Measurements from ENCODE around the gene SLCO4C1.
A peak's percentile ranks its signal among the peaks of the same experiment; 100 is the strongest.

SLCO4C1 gene

DNA sequence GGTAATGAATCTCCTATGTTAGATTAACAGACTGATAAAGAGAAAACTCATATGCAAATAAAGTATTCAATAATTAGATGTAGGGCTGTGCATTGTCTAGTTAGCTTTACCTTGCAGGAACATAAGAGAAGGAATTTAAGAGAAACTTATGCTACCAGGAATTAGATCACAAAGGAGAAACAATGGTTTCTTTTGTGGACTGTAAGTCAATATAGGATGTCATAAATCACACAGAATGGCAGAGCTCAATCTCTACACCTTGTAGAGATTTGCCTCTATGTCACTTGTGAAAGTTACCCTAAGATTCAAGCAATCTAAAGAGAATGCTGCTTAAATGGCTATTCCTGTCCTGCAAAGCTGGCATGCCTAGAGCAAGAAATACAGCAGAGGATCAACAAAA, 26.0 kb downstream of the SLCO4C1 start:
- no peak for DNase-seq (ENCODE audit: low spot score)

DNA sequence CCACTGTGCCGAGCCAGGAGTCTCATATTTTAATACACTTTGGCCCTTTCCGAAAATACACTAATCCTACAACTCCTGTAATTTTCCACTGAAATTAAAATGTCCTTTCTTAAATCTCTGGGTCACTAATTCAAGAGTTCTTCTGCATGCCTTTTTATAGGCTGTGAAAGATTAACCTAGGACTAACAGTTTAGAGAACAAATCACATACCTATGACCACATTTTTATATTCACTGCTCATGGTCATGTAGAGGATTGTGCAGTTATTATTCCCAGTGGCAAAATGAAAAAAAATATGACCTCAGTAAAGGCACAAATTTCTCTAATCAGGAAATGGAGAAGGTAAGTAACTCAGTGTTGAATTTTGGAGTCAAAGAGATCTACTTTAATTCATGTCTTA, 33.4 kb downstream of the SLCO4C1 start:
- DNase-seq (ENCODE audit: low spot score): no peak

DNA sequence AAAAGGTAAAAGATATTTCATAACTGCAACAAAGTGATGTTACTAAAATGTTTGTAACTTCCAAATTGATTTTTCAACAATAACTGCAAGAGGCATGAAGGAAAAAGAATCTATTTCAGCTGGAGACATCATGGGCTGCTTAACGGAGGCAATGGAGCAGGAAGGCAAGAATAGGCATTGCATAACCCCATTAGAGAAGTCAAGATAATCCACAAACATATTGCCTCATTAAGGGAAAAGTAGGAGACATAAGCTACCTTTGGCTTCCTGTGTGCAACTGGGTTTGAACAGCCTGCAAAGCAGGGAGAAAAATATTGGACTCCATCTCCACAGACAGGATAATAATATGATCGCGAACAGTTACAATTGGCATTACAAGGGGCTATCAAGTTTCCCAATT, 46.7 kb downstream of the SLCO4C1 start:
- no peak for DNase-seq (ENCODE audit: low spot score)

DNA sequence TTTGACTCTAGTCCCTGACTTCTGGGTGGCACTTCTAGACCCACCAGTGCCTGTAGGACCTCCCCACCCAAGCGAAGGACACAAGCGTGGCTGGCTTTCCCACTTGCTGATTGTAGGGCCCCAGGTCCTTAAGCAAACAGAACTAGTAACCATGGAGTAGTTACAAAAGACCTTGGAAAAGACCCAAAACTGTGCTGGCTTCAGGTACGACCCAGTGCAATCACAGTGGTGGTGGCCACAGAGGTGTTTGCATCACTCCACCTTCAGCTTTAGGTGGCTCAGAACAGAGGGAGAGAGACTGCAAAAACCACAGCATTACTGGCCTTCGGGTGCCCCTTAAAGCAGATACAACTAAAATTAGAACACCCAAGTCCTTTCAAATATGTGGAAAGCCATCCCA, 52.9 kb downstream of the SLCO4C1 start:
- DNase-seq (ENCODE audit: low spot score): no peak

DNA sequence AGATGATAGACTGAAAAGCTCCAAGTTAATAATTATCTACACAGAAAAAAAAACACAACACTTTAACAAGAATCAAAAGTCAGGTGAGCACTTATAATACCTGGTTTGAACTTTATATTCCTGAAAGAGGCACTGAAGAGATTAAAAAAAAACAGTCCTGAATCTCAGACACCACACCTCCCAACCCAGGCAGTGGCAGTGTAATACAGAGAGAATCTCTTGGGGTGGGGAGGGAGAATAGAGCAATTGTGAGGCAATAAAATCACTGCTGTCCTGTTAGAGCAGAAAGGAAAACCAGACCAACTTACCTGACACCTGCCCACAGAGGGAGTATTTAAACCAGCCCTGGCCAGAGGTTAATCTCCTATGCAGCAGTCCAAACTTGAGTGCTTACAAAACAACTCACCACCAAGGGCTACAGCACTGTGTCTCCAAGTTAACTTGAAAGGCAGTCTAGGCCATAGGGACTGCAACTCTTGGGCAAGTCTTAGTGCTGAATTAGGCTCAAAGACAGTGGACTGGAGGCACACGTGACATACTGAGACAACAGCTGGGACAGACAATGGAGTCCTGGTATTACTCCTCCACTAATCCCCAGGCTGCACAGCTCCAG, 54.2 kb downstream of the SLCO4C1 start:
- no peak for DNase-seq (ENCODE audit: low spot score)

DNA sequence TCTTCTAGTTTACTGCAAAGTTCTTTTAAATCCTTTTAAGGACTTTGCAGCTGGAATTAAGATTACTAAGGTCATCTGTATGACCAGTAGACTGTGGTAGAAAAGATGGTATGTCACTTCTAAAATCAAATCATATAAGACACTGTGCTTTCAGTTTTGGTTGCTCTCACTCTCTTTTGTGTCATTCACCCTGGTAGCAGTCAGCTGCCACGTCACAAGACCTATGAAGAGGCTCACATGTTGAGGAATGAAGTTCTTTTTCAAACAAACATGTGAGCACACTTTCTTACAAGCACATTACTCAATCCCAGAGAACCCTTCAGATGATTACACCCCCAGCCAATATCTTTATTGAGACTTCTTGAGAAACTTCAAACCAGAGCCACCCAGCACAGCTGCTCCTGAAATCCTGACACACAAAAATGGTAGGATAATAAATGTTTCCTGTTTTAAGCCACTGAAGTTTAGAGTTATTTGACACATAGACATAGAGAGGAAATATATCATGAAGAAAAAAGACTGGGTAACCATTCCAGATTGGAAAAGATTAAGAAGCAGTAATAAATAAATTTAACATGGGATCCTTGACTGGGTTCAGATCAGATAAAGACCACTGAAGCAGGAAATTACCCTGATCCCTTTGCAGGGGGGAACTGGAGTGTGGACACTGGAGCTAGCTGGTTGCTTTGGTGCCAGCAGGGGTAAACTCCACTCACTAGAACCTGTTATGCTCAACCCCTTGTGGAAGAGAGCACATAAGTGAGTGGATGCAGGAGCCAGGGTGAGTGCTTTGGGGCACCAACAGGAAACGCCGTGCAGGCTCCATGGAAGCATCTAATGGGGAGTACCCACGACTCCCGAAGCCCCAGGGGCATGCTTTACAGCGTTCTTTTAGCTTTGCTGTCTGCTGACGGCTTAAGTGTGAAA, 64.1 kb downstream of the SLCO4C1 start:
- DNase-seq (ENCODE audit: low spot score): no peak

DNA sequence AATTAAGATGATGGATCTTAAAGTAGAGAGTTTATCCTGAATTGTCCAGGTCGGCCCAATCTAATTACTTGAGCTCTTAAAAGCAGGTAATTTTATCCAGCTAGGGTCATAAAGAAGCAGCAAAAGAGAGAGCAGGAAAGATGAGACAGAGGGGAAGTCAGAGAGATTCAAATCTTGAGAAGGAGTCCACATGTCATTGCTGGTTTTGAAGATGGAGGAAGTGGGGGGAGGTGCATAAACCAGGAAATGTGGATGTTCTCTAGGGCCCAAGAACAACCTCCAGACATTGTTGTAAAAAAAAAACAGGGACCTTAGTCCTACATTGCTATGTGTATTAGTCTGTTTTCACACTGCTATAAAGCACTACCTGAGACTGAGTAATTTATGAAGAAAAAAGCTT, 66.4 kb downstream of the SLCO4C1 start:
- DNase-seq (ENCODE audit: low spot score): no peak

DNA sequence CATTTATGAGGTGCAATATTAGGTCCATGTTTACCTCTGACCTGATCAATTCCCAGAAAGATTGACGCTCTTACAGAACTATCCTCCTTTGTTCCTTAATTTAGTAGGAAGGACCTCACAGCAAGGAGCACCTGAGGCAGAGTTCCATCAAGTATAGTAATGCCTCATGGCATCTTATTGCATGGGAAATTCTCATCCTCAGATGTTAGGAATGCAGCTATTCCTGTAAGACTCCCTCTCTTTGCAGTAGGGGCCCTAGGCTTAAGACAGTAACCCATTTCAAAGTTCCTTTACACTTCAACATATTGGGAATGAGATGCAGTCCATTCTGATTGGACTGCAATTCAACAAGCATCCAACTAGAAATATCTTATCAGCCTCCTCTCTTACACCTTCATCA, 69.8 kb downstream of the SLCO4C1 start:
- DNase-seq (ENCODE audit: low spot score): no peak

DNA sequence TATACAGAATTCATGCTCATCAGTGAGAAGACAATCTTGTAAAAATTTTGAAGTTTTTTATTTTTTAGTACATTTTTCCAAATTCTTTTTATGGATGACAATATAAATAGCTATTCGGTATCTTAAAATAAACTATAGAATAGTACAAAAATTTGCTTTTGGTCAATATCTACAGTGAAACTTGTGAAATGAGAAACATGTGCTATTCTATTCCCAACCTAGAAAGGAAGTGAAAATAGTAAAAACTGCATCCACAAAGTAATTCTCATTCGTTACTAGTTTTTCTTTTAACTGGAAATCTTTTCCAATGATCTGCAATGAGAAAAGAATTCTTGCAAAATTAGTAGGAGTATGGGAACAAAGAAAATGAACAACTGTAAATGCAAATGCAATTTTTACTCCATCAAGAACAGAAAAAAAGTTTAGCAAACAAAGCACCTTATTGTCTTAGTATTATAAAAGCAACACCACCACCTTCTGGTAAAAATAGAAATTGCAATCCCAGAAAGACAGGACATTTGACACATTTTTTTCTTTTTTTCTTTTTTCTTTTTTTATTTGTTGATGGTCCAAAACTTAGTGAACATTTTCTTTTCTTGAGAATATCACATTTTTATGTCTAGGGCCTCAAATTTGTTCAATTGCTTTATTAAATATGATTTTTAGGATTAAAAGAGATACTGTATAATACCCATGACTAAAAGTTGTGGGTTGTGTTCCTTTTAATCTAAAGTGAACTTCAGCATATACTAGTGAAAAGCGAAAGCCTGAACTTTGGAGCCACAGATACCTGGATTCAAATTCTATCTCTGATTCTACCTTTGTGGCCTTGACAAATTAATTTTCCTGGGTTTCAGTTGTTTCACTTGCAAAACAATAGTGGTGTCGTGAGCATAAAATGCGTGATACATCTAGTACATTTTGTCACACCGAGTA, 72.3 kb downstream of the SLCO4C1 start:
- peak; percentile 21 for DNase-seq (ENCODE audit: low spot score)

DNA sequence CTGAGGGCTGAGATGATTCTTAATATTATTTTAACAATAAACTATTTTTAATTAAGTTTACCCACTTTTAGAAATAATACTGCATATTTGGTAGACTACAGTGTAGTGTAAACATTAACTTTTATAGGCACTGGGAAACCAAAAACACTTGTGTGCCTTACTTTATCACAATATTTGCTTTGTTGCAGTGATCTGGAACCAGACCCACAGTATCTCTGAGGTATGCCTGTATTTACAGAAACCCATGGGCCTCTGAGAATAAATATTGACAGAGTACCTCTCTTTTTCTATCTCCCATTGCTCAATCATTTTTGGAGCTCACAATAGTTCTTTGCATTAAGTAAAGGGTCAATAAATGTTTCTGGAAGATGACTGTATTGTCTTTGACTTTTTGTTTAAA, 73.3 kb downstream of the SLCO4C1 start:
- no peak for DNase-seq (ENCODE audit: low spot score)

DNA sequence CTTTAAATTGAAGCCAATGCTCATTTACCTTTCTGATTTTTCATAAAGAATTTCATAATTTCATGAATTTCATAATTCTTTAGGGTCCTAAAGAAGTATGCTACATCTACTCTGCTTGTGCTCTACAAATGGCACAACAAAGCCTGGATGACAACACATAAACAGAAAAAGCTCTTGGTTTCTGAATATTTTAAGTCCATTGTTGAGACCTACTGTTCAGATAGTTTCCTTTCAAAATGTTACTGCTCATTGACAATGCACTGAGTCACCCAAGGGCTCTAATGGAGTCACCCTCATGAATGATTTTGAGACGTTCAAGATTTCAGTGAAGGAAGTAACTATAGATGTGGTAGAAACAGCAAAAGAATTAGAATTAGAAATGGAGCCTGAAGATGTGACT, 74.1 kb downstream of the SLCO4C1 start:
- DNase-seq (ENCODE audit: low spot score): no peak

DNA sequence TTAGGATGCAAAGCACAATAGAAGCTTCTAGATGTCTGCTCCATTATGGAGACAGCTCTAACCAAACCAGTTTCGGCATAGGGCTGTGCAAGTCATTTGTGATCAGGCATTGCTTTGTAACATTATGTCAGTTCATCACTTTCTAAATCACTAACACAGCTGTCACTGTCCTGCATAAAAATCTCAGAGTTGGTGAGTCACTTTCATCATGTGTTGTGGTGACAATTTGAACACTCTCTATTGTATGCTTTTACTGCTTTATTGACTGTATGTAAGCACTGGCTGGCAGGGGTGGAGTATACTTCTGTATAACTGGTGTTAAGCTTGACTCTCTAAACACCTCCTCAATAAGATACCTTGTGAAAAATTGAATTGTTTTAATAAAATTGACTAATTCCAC, 77.9 kb downstream of the SLCO4C1 start:
- DNase-seq (ENCODE audit: low spot score): no peak

DNA sequence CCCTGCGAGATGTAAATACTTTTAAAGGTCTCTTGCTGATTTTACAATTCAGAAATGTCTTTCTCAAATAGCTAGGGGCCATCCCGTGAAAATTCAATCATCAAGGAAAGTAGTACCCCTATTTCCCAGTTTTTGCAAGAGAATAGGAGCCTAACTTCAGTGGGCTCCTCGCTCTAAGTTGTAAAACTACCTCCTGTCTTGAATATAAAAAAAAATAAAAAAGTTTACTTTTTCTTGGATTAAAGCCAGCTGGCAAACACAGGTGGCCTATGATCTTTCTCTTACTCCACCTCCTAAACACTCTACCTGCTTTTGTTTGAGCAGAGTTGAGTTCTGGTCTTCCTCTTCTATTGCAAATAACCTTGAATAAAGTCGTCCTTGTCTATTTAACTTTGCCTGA, 79.4 kb downstream of the SLCO4C1 start:
- DNase-seq (ENCODE audit: low spot score): no peak

DNA sequence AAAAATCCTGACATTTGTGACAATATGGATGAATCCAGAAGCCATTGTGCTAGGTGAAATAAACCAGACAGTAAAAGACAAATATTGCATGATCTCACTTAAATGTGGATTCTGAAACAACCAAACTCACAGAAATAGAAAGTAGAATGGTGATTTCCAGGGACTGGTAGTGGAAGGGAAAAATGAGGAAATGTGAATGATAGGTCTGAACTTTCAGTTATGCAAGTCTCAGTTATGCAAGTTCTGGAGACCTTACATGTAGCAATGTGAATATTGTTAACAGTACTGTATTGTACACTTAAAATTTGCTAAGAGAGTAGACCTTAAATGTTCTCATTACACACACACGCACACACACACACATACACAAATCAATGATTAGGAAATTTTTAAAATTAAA, 84.9 kb downstream of the SLCO4C1 start:
- no peak for DNase-seq (ENCODE audit: low spot score)

DNA sequence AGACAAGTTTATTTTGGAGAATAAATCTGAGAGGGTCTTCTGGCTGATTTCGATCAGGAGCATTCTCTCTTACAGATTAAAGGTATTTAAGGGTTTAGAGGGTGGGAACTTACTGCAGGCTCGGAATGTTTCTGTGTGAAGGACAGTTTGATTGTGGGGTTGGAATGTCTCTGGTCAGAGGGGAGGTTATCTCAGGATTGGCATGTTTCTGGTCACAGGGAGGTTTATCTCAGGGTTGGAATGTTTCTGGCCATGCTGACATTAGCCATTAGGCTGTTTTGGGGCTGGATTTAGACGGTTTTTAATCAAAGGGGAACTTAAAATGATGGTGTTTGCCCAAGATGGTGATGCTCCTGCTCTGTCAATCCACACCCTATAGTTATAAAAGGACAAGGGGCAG, 95.2 kb downstream of the SLCO4C1 start:
- DNase-seq (ENCODE audit: low spot score): no peak

DNA sequence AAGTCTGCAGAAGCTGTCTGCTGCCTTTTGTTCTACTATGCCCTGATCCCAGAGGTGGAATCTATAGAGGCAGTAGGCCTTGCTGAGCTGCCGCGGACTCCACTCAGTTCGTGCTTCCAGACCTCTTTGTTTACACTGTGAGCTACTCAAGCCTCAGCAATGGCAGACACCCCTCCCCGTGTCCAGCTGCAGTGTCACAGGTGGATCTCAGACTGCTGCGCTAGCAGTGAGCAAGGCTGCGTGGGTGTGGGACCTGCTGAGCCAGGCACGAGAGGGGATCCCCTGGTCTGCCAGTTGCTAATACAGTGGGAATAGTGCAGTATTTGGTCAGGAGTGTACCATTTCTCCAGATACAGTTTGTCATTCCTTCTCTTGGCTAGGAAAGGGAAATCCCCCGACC, 99.6 kb downstream of the SLCO4C1 start:
- no peak for DNase-seq (ENCODE audit: low spot score)
